ENCODE data around the gene CLIP2. TPM values are rescaled to one million over a fixed set of nuclear protein-coding genes. Genes with fewer than 3 reads are reported as not detected.
"Not testable (repeated sequence)": the region's sequence is repeated elsewhere in the genome, so short reads cannot be mapped to it uniquely, and the experiment has no call there.

Gene CLIP2
- total RNA-seq, 1 experiment from 2014 or later = 26.2 TPM

GRCh38 chr7:74401137-74401859, 112.1 kb downstream of the CLIP2 start:
- ChIA-PET POLR2A (ENCODE audit: unreplicated experiment) (no interaction called here), CTCF (interaction anchor here (0.5 to 1.8 kb wide), 4 partner anchors 50 to 196 kb away, joined by 3 to 30 read pairs (median 10); no protein-coding TSS in a partner anchor)
- peak; percentile 95 for TF ChIP-seq CTCF (conservative IDR thresholded peaks at IDR 0.05; ENCODE audit: low read depth, low read length)
- TF ChIP-seq EZH2 (IDR thresholded peaks at IDR 0.05; ENCODE audit: low read length, unreplicated experiment) = no peak
- H3K27ac ChIP-seq (ENCODE audit: low read length) = no peak overlapping the region
- no peaks in the 10 kb centered on the region for H4K20me1 ChIP-seq (ENCODE audit: low read length)
- H3K9me3 ChIP-seq (ENCODE audit: low read length) = no peaks in the 10 kb centered on the region
- no peaks in the 10 kb centered on the region for H3K4me1 ChIP-seq (ENCODE audit: insufficient read depth, low read length)
- no TSS peak for BruUV-seq (replicated peaks)
- H3K79me2 ChIP-seq (ENCODE audit: low read length) = no peaks in the 10 kb centered on the region
- H3K9me2 ChIP-seq (replicated peaks; ENCODE audit: low read length) = no peaks in the 10 kb centered on the region
- H2AFZ ChIP-seq (ENCODE audit: low read length) = no peak overlapping the region
- peak; percentile 72 for ATAC-seq
- no peak overlapping the region for H3K9ac ChIP-seq (ENCODE audit: low read length)
- H3K27me3 ChIP-seq (ENCODE audit: low read length) = no peaks in the 10 kb centered on the region
- intact Hi-C loops (cut with micrococcal nuclease) = loop anchor here (1.0 kb wide), 1 partner anchor 195 kb away; no protein-coding TSS in a partner anchor
- DNase-seq = peak; percentile 78
- H3F3A ChIP-seq (ENCODE audit: low read length, unreplicated experiment) = no peaks in the 10 kb centered on the region
- H3K36me3 ChIP-seq (ENCODE audit: low read depth, low read length) = no peaks in the 10 kb centered on the region
- H3K4me2 ChIP-seq (ENCODE audit: low read length) = no peak overlapping the region
- no peak overlapping the region for H3K4me3 ChIP-seq (ENCODE audit: low read length)

GRCh38 chr7:74402668-74403067, 113.5 kb downstream of the CLIP2 start:
- H3K9ac ChIP-seq (ENCODE audit: low read length); BruUV-seq (replicated peaks); intact Hi-C loops (cut with micrococcal nuclease); DNase-seq; ATAC-seq; H3F3A ChIP-seq (ENCODE audit: low read length, unreplicated experiment); H3K79me2 ChIP-seq (ENCODE audit: low read length); H2AFZ ChIP-seq (ENCODE audit: low read length); H3K27ac ChIP-seq (ENCODE audit: low read length); H4K20me1 ChIP-seq (ENCODE audit: low read length); H3K9me3 ChIP-seq (ENCODE audit: low read length); H3K9me2 ChIP-seq (replicated peaks; ENCODE audit: low read length); H3K4me2 ChIP-seq (ENCODE audit: low read length); H3K4me3 ChIP-seq (ENCODE audit: low read length); H3K36me3 ChIP-seq (ENCODE audit: low read depth, low read length); H3K4me1 ChIP-seq (ENCODE audit: insufficient read depth, low read length); POLR2A ChIA-PET (ENCODE audit: unreplicated experiment); CTCF ChIA-PET; H3K27me3 ChIP-seq (ENCODE audit: low read length): not testable (repeated sequence)

- no peak overlapping the region for H2AFZ ChIP-seq (ENCODE audit: low read length)
- ATAC-seq (no peak), DNase-seq (no peak)
- BruUV-seq (replicated peaks) = no TSS peak
- H3K9me2 ChIP-seq (replicated peaks; ENCODE audit: low read length) = no peaks in the 10 kb centered on the region
- H3K9ac ChIP-seq (ENCODE audit: low read length) = no peak overlapping the region
- ChIA-PET POLR2A (ENCODE audit: unreplicated experiment) (no interaction called here), CTCF (no interaction called here)
- H3K79me2 ChIP-seq (ENCODE audit: low read length) = no peaks in the 10 kb centered on the region
- H4K20me1 ChIP-seq (ENCODE audit: low read length) = no peaks in the 10 kb centered on the region
- H3K4me1 ChIP-seq (ENCODE audit: insufficient read depth, low read length) = no peaks in the 10 kb centered on the region
- H3K4me3 ChIP-seq (ENCODE audit: low read length) = no peak overlapping the region
- TF ChIP-seq EZH2 (IDR thresholded peaks at IDR 0.05; ENCODE audit: low read length, unreplicated experiment) (no peak), CTCF (conservative IDR thresholded peaks at IDR 0.05; ENCODE audit: low read depth, low read length) (no peak), EZH2phosphoT487 (IDR thresholded peaks at IDR 0.05; ENCODE audit: borderline replicate concordance, low read length) (no peak)
- intact Hi-C loops (cut with micrococcal nuclease) = no loop called here
- no peaks in the 10 kb centered on the region for H3K36me3 ChIP-seq (ENCODE audit: low read depth, low read length)
- H3K27me3 ChIP-seq (ENCODE audit: low read length) = no peaks in the 10 kb centered on the region
- H3K27ac ChIP-seq (ENCODE audit: low read length) = no peak overlapping the region
- no peak overlapping the region for H3K4me2 ChIP-seq (ENCODE audit: low read length)
- no peaks in the 10 kb centered on the region for H3K9me3 ChIP-seq (ENCODE audit: low read length)
- H3F3A ChIP-seq (ENCODE audit: low read length, unreplicated experiment) = no peaks in the 10 kb centered on the region
Measured at GRCh38 chr7:74403521-74404387, 114.5 kb downstream of the CLIP2 start.

Data from PC-3 (cell line).